GM12878 (cell line): ENCODE measurements around the gene QRFP. TPM values are rescaled to one million over a fixed set of nuclear protein-coding genes. Genes with fewer than 3 reads are reported as not detected.

Experiments
- BMI1 ChIP-seq: fragments of 450-650 bp; IDR thresholded peaks from 2 replicates; pipeline ENCODE4 v1.6.1; 2016; ENCODE audit warnings: mild to moderate bottlenecking, moderate library complexity, borderline replicate concordance
- DPF2 ChIP-seq: fragments of 450-650 bp; IDR thresholded peaks from 2 replicates; pipeline ENCODE4 v1.6.1; 2017; ENCODE audit warnings: mild to moderate bottlenecking
- EGR1 ChIP-seq, 2 experiments: IDR thresholded peaks; 1 replicate in 1 of 2; 2 replicates in 1 of 2; pipeline ENCODE4 v1.6.1; 2011 to 2012; ENCODE audit warnings: low read depth in 2 of 2, low read length in 2 of 2, borderline replicate concordance in 1 of 2, mild to moderate bottlenecking in 1 of 2, moderate library complexity in 1 of 2
- GATAD2B ChIP-seq: fragments of 450-650 bp; conservative IDR thresholded peaks from 2 replicates; pipeline ENCODE4 v1.6.1; 2017; ENCODE audit warnings: low read depth, mild to moderate bottlenecking, moderate library complexity
- NFXL1 ChIP-seq: fragments of 450-650 bp; IDR thresholded peaks from 2 replicates; pipeline ENCODE4 v1.6.1; 2017; ENCODE audit warnings: antibody characterized with exemption, mild to moderate bottlenecking, borderline replicate concordance
- SPI1 ChIP-seq: IDR thresholded peaks from 2 replicates; pipeline ENCODE4 v1.6.1; 2011; ENCODE audit warnings: low read depth, mild to moderate bottlenecking, low read length, moderate library complexity, borderline replicate concordance; ENCODE audit not compliant: insufficient read depth
- polyA plus RNA-seq, 11 experiments: library from polyadenylated mRNA; depleted of rRNA in 4 of 11; unstranded in 6 of 11; stranded (reverse) in 5 of 11; fragments of >200 nt; fragmentation: Nextera tagmentation in 4 of 11; fragmentation: Illumina TruSeq in 1 of 11; extraction: Ambion mirVana in 4 of 11; extraction: Trizol in 1 of 11; gene quantifications; 1 replicate in 1 of 11; 2 replicates in 10 of 11; pipeline versions ENCODE4 v1.2.1 to v1.2.3, GENCODE V29; 2011 to 2016; ENCODE audit warnings: inconsistent platforms in 2 of 11, missing spikeins in 2 of 11, low read depth in 1 of 11
- total RNA-seq, 4 experiments: library from RNA; depleted of rRNA in 3 of 4; stranded (reverse); fragments of >200 nt in 3 of 4; fragmentation: Illumina TruSeq in 1 of 4; extraction: Trizol in 1 of 4; gene quantifications; 2 replicates each; pipeline versions ENCODE4 v1.2.1 to v1.2.3, GENCODE V29; 2013 to 2021
- TF ChIP-seq, protein P1 (sequence below): IDR thresholded peaks from 2 replicates; pipeline ENCODE4 v1.6.1; 2012; ENCODE audit warnings: improper control_type of control experiment, low read depth, low read length; ENCODE audit not compliant: insufficient replicate concordance
- TF ChIP-seq, protein P2 (sequence below): IDR thresholded peaks from 2 replicates; pipeline ENCODE4 v1.6.1; 2012; ENCODE audit warnings: low read length, inconsistent platforms
- TF ChIP-seq, protein P3 (sequence below): fragments of 450-650 bp; IDR thresholded peaks from 2 replicates; pipeline ENCODE4 v1.6.1; 2017; ENCODE audit warnings: antibody characterized with exemption, mild to moderate bottlenecking, moderate library complexity

QRFP gene
- total and polyA plus RNA-seq, 10 of the 15 experiments (the other 5 are each of a cell fraction or from before 2014, with no cell fraction given) = not detected

DNA sequence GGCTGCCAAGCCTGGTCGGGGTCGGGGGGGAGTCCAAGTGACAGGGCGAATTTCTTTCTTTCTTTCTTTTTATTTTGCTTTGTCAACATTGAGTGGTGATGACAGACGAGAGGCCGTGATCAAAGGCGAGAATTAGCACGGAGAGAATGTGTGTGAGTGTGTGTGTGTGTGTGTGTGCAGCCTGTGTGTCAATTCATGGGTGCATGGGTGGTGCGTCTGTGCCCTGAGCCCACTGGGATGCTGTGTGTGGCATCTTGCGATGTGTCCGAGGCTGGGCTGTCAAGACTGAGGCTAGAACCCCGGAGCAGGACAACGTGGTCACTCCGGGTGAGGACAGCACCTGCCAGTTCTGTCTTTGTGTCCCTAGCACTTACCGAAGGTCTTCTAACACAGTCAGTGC, 47.2 kb upstream of the QRFP start (continued):
- no peak for TF ChIP-seq GATAD2B
- TF ChIP-seq NFXL1 = no peak
- TF ChIP-seq, protein P1, sequence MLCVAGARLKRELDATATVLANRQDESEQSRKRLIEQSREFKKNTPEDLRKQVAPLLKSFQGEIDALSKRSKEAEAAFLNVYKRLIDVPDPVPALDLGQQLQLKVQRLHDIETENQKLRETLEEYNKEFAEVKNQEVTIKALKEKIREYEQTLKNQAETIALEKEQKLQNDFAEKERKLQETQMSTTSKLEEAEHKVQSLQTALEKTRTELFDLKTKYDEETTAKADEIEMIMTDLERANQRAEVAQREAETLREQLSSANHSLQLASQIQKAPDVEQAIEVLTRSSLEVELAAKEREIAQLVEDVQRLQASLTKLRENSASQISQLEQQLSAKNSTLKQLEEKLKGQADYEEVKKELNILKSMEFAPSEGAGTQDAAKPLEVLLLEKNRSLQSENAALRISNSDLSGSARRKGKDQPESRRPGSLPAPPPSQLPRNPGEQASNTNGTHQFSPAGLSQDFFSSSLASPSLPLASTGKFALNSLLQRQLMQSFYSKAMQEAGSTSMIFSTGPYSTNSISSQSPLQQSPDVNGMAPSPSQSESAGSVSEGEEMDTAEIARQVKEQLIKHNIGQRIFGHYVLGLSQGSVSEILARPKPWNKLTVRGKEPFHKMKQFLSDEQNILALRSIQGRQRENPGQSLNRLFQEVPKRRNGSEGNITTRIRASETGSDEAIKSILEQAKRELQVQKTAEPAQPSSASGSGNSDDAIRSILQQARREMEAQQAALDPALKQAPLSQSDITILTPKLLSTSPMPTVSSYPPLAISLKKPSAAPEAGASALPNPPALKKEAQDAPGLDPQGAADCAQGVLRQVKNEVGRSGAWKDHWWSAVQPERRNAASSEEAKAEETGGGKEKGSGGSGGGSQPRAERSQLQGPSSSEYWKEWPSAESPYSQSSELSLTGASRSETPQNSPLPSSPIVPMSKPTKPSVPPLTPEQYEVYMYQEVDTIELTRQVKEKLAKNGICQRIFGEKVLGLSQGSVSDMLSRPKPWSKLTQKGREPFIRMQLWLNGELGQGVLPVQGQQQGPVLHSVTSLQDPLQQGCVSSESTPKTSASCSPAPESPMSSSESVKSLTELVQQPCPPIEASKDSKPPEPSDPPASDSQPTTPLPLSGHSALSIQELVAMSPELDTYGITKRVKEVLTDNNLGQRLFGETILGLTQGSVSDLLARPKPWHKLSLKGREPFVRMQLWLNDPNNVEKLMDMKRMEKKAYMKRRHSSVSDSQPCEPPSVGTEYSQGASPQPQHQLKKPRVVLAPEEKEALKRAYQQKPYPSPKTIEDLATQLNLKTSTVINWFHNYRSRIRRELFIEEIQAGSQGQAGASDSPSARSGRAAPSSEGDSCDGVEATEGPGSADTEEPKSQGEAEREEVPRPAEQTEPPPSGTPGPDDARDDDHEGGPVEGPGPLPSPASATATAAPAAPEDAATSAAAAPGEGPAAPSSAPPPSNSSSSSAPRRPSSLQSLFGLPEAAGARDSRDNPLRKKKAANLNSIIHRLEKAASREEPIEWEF = no peak
- TF ChIP-seq SPI1 = no peak
- TF ChIP-seq, protein P2, sequence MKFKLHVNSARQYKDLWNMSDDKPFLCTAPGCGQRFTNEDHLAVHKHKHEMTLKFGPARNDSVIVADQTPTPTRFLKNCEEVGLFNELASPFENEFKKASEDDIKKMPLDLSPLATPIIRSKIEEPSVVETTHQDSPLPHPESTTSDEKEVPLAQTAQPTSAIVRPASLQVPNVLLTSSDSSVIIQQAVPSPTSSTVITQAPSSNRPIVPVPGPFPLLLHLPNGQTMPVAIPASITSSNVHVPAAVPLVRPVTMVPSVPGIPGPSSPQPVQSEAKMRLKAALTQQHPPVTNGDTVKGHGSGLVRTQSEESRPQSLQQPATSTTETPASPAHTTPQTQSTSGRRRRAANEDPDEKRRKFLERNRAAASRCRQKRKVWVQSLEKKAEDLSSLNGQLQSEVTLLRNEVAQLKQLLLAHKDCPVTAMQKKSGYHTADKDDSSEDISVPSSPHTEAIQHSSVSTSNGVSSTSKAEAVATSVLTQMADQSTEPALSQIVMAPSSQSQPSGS = no peak
- no peak for TF ChIP-seq EGR1 (IDR thresholded peaks at IDR 0.05; ENCODE audit: borderline replicate concordance in 1 of 2, low read depth in 2 of 2, low read length in 2 of 2)
- TF ChIP-seq DPF2 = no peak
- TF ChIP-seq, protein P3, sequence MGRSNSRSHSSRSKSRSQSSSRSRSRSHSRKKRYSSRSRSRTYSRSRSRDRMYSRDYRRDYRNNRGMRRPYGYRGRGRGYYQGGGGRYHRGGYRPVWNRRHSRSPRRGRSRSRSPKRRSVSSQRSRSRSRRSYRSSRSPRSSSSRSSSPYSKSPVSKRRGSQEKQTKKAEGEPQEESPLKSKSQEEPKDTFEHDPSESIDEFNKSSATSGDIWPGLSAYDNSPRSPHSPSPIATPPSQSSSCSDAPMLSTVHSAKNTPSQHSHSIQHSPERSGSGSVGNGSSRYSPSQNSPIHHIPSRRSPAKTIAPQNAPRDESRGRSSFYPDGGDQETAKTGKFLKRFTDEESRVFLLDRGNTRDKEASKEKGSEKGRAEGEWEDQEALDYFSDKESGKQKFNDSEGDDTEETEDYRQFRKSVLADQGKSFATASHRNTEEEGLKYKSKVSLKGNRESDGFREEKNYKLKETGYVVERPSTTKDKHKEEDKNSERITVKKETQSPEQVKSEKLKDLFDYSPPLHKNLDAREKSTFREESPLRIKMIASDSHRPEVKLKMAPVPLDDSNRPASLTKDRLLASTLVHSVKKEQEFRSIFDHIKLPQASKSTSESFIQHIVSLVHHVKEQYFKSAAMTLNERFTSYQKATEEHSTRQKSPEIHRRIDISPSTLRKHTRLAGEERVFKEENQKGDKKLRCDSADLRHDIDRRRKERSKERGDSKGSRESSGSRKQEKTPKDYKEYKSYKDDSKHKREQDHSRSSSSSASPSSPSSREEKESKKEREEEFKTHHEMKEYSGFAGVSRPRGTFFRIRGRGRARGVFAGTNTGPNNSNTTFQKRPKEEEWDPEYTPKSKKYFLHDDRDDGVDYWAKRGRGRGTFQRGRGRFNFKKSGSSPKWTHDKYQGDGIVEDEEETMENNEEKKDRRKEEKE = no peak
- TF ChIP-seq BMI1 = no peak
